GM12872 (cell line): ENCODE results near the gene GARRE1.
A peak's percentile ranks its signal among the peaks of the same experiment; 100 is the strongest.

Experiments used
- CTCF ChIP-seq: IDR thresholded peaks from 3 replicates; pipeline ENCODE4 v1.5.1; 2011; ENCODE audit warnings: low read depth, mild to moderate bottlenecking, low read length, moderate library complexity; ENCODE audit not compliant: insufficient read depth

Gene GARRE1

DNA sequence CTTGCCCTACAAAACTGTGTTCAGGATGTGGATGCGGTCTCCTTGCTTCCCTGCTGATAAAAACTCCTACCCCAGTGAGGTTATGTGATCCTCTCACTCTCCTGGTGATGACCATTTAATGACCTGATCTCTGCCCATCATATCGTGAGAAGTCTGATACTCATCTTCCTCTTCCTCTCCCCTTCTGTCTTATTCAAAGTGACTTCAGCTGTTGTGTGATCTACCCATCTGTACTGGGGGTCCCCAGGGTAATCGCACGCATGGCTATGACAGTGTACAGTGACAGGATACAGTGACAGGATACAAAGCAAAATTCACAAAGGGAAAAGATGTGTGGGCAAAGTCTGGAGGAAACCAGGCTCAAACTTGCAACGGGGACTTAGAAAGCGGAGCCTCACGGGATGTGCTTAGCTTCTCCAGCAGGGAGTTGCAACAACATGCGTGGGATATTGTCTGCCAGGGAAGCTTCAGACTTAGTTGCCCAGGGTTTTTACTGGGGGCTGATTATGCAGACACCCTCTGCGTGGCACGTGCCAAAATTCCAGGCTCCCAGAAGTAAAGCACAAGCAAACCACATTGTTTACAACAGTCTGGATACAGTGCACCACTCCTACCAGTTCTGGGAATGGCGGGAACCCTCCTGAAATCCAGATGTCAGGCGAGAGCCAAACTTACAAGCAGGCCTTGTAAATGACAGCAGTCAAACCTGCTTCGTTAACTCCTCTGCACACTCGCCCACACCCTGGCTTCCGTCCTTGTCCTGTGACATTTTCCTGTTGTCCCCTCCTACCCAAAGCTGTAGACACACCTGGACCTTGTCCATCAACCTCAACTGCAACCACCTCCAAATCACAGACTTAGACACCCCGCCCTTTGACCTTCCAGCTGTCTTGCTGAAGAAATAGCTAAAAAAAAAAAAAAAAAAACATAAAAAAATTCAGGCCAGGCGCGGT lies 18.0 kb upstream of the GARRE1 start:
- TF ChIP-seq CTCF, result no peak

DNA sequence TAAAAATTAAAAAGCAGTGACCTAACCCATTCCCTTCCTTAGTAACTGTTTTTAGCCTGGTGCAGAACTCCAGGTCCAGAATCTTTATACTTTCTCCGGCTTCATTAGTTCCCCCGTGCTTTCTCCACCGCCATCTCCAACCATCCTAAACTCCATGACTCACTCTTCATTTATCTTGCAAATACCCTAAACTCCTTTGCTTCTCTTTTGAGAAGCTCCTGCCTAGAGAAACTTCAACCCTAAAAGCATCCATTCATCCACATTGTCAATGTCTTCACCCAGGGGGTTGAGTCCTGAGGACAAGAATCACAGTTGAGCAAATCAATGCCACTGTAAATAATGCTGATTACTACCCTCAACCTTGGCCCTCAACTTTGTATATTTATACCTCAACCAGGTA lies 17.1 kb upstream of the GARRE1 start:
- TF ChIP-seq CTCF, result no peak

GRCh38 chr19:34237939-34238338 lies 16.4 kb upstream of the GARRE1 start:
- TF ChIP-seq CTCF, result no peak

DNA sequence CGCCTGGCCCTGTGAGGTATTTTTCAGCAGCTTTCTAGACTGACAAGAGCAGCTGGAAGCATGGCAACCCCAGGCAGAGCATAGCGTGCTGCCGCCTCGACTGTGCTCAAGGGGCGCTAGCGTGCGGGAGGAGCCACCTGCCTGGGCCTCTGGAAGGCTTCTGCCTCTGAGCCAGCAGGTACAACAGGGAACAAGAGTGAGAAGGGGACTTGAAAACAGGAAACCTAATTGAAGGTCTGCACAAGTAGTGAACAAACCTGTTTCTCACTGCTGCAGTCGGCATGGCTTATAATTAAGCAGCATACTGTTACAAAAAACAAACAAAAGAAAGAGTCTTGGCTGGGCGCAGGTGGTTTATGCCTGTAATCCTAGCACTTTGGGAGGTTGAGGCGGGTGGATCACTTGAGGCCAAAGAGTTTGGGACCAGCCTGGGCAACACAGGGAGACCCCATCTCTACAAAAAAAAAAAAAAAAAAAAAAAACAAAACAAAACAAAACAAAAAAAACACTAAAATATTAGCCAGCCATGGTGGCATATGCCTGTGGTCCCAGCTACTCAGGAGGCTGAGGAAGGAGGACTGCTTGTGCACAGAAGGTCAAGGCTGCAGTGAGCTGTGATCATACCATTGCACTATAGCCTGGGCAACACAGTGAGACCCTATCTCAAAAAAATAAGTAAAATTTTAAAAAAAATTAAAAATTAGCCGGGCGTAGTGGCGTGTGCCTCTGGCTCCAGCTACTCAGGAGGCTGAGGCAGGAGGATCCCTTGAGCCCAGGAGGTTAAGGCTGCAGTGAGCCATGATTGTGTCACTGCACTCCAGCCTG lies 12.6 kb upstream of the GARRE1 start:
- TF ChIP-seq CTCF, result peak; percentile 90

- no peak for TF ChIP-seq CTCF
These were observed 10.3 kb upstream of the GARRE1 start for GRCh38 chr19:34243876-34244578.

DNA sequence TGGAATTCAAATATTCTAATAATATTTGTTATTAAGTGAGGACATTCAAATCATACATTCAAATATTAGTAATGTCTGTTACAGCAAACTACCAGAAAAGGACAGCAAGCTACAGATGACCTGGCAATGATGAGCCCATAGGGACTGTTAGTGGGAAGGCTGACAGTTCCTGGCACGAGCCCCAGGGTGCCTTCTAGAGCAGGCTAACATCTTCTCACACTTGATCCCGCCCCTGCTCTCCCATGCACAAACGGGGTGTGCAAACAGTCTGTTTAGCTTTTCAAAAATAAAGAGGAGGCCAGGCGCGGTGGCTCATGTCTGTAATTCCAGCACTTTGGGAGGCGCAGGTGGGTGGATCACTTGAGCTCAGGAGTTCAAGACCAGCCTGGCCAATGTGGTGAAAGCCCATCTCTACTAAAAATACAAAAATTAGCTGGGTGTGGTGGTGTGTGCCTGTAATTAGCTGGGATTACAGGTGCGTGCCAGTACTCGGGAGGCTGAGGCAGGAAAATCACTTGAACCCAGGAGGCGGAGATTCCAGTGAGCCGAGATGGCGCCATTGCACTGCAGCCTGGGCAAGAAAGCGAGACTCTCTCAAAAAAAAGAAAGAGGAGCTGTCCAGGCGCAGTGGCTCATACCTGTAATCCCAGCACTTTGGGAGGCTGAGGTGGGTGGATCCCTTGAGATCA lies 9.6 kb upstream of the GARRE1 start:
- no peak for TF ChIP-seq CTCF
